Lower leg skin (tissue), 3 donors: ENCODE data around the gene DDX46.

Experiments used
- CTCF ChIP-seq, 3 donors: fragments of 450-650 bp; IDR thresholded peaks; one replicate each; pipeline ENCODE4 v1.5.1; 2016; ENCODE audit warnings: antibody characterized with exemption in 3 of 3, mild to moderate bottlenecking in 3 of 3, moderate library complexity in 2 of 3
- POLR2A ChIP-seq, 2 donors: fragments of 450-650 bp; IDR thresholded peaks; one replicate each; pipeline ENCODE4 v1.6.1; 2016 to 2017; ENCODE audit warnings: antibody characterized with exemption in 2 of 2, mild to moderate bottlenecking in 1 of 2, moderate library complexity in 1 of 2

GRCh38 chr5:134791580-134791979 lies 33.0 kb downstream of the DDX46 start:
- TF ChIP-seq CTCF (IDR thresholded peaks at IDR 0.05) (no peak), POLR2A (IDR thresholded peaks at IDR 0.05) (no peak)
